ENCODE data around the gene TRIO.
"Not testable (repeated sequence)": the region's sequence is repeated elsewhere in the genome, so short reads cannot be mapped to it uniquely, and the experiment has no call there.

The TRIO gene

DNA sequence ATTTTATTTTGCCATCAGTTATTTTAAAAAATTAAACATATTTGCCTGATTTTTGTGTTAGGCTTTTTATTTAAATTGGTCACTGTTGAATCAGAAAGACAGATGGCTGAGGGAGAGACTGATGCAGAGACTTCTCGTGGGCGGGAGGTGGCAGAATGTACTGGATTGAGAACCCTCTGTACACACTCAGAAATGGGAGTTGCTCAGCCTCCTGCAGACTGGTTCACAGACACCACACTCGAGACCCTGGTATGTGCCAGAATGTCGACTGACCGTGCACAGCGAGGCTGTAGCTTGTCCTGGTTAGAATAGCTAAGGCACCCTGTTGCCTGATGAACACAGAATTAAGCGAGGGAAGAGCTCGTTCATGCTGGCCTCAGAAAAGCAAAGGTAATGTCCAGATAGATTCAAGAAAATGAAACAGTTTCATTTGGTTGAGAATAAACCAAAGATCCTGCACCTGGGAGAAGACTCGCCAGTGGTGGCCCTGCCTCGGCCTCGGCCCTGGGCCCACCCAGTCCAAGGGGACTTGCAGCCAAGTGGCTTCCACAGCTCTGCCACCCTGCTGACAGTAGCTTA lies 367.1 kb downstream of the TRIO start:
- no peak for DNase-seq (ENCODE audit: low read depth)

DNA sequence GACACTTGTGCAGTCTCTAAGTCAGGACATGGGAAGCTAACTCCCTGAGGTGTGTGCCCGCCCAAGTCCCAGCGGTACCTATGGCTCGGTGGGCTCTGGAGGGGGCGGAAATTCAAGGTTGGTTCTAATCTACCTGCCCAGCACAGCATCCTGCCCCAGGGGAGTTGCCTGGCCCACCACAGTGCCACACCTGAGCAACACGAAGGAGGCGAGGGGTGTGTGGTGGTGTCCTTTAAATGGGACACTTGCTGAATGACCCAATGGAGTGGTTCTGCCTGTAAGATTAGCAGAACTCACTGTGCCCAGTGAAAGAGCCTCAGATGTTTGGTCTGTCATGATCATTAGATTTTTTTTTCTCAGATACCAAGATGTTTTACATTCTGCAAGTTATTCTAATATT lies 367.7 kb downstream of the TRIO start:
- no peak for DNase-seq (ENCODE audit: low read depth)

DNA sequence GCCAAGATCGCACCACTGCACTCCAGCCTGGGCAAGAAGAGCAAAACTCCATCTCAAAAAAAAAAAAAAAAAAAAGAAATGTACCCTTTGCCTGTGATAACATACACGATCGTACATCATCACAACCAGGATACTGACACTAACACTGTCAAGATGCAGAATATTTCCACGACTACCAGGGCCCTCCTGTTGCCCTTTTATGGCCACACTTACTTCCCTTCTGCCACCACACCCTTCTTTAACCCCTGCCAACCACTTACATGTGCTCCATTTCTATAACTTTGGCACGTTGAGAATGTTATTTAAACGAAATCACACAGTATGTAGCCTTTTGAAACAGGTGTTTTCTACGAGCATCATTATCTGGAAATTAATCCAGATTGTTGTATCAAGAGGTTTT lies 369.4 kb downstream of the TRIO start:
- no peak for DNase-seq (ENCODE audit: low read depth)

DNA sequence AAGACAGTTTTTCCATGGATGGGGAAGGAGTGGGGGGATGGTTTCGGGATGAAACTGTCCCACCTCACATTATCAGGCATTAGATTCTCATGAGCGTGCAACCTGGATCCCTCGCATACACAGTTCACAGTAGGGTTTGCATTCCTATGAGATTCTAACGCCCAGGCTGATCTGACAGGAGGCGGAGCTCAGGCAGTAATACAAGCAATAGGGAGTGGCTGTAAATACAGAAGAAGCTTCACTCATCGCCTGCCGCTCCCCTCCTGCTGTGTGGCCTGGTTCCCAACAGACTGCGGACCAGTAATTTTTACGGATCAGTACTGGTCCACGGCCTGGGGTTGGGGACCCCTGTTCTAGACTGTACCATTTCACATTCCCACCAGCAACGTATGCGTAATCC lies 370.1 kb downstream of the TRIO start:
- no peak for DNase-seq (ENCODE audit: low read depth)

DNA sequence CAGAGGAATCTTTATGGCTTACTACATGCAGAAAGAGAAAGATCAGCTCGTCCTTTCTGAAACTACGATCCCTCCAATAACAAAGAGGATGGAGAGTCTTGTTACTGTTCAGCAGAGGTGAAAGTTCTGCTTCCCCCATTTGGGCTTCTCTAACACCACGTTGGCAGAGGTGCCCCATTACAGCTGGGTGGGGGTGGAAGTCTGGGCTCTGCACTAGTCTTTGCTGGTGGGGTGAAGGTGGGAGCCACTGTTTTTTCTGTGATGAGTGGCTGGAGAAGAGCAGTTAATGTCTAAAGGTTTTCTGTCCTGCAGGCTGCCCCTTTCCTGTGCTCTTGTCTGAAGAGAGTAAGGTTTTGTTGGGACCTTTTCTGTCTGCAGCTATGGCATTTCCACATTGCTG lies 373.8 kb downstream of the TRIO start:
- no peak for DNase-seq (ENCODE audit: low read depth)

DNA sequence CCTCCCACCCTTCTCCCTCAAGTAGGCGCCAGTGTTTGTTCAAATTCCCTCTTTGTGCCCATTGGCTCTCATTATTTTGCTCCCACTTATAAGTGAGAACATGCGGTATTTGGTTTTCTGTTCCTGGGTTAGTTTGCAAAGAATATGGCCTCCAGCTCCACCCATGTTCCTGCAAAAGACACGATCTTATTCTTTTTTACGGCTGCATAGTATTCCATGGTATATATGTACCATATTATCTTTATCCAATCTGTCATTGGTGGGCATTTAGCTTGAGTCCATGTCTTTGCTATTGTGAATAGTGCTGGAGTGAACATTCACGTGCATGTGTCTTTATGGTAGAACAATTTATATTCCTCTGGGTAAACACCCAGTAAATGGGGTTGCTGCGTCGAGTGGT lies 375.5 kb downstream of the TRIO start:
- DNase-seq (ENCODE audit: low read depth): no peak

DNA sequence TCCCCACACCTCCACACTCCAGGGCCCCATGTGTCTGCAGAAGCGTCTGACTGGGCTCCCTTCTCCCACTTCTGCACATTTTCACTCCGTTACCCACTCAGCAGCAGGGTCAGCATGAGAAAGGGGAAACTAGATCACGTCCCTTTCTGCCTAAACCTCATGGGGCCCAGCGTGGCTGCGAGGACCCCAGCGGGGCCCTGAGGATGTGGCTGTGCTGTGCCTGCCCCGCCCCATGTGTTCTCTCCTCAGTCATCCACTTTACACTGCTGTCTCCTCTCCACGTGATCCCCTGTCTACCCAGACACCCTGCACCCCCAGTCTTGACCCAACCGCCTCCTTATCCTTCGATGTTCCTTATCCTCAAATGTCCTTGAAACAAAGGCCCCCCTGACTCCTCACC lies 378.6 kb downstream of the TRIO start:
- DNase-seq (ENCODE audit: low read depth): no peak

DNA sequence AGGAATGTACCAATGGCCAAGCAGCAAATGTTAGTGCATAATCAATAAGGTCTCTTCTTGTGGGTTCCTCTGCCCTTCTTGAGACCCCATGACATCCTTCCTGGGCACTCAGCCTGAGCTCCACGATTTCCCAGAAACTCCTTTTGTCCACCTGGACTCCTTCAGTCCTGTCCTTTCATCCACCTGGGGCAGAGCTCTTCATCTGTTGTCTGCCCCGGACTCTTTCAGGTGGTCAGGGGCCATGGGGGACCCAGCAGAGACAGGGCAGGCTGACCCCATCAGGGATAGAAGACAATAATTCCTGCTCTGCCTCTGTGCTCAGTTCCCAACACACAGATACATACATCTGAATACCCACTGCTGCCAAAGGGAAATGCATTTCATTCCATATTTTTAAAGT lies 379.6 kb downstream of the TRIO start:
- no peak for DNase-seq (ENCODE audit: low read depth)

DNA sequence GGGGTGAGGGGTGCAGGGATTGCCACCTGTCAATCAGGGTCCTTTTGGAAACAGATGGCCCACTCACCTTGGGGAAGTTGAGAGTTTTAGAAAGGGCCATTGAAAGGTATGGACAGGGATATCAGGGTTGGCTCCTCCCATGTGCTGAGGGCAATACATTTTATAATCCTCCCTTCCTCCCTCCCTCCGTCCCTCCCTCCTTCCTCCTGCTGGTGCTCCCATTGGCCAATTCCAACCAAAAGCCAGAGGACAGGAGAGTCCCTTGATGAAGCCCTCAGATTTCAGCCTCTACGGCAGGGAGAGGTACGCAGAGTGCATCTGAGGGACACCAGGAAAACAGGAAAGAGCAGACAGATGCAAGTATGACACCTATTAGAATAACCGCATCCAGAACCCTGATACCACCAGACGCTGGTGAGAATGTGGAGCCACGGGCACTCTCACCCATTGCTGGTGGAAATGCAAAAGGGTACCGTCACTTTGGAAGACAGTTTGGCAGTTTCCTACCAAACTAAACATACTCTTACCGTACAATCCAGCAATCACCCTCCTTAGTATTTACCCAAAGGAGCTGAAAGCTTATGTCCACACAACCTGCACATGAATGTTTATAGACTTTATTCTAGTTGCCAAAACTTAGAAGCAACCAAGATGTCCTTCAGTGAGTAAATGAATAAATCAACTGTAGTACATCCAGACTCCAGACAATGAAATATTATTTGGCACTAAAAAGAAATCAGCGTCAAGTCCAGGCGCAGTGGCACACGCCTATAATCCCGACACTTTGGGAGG lies 380.3 kb downstream of the TRIO start:
- no peak for DNase-seq (ENCODE audit: low read depth)

DNA sequence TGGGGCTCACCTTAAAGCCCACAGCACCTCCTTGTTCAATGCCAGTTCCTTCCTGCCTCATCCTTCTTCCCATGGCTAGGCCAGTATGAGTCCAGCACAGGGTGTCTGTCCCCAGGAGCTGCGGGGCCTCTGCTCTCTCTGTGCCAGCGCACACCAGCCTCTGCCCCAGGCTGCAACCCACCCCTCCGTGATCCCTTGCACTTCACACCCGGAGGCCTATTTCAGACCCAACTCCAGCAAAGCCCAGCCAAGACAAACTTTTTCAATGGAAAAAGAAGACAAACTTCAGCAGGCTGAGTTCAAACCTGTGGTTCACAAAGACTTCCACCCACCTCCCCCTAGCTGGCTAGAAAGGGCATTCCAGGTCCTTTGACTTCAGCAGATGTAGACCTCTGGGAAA lies 382.3 kb downstream of the TRIO start:
- DNase-seq (ENCODE audit: low read depth): no peak

DNA sequence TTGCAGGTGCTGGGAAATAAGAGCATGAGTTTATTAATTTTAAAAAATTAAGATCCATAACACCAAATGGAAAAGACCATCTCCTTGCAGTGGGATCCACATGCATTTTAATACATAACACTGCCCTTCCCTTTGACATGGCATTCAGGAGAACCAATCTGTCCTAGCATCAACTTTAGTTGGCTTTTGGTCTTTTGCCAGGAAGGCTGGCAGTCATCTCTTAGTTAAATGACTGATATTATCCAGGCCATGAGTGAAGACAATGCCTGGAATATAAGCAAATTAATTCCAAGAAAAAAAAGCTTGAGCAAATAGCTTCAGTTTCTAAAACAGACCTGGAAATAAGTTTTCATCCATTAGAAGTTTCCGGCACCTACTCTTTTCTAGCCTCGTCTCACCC lies 383.4 kb downstream of the TRIO start:
- DNase-seq (ENCODE audit: low read depth): no peak

DNA sequence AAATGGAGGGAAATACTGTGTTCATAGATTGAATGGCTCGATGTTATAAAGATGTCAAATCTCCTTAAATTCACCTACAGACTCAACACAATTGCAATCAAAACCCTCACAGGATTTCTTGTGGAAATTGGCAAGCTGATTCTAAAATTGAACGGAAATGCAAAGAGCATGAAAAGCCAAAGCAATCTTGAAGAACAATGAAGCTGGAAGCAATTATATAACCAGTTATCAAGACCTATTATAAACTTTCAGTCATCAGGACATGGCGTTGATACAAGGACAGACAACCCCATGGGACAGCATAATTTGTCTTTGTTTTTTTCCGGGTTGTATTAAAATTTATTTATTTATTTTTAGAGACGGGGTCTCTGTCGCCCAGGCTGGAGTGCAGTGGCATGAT lies 385.0 kb downstream of the TRIO start:
- DNase-seq (ENCODE audit: low read depth): no peak

DNA sequence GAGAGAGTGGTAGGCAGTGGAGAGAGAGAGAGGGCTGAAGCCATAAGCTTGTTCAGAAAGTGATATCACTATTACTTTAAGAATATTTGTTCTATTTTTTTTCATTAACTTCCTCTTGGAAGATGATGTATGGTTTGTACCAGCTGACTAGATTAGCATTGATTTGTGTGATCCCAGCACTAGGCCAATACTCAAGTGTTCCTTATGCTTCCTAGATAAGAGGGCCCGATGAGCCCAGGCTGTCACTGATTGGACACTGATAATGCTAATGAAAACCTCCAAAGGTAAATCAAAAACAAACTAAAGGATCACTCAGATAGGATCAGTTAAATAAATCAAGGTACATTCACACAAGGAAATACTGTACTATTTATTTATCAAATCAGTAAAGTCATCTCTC lies 385.8 kb downstream of the TRIO start:
- DNase-seq (ENCODE audit: low read depth): no peak

DNA sequence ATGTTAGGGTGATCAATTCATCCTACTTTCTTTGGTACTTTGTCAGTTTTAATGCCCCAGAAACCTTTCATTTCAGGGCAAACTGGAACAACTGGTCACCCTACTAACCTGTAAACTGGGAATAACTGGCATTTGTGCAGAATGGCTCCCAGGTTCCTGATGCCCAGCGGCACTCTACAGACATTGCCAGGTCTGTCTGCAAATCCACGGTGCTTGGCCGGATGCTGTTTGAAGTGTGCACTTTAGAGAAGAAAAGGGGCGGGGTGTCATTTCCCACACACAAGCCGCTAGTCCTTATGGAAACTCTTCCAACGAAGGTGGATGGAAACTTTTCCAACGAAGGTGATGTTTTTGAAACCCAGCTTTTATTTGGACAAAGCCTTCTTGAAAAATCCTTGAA lies 388.5 kb downstream of the TRIO start:
- DNase-seq (ENCODE audit: low read depth): no peak

DNA sequence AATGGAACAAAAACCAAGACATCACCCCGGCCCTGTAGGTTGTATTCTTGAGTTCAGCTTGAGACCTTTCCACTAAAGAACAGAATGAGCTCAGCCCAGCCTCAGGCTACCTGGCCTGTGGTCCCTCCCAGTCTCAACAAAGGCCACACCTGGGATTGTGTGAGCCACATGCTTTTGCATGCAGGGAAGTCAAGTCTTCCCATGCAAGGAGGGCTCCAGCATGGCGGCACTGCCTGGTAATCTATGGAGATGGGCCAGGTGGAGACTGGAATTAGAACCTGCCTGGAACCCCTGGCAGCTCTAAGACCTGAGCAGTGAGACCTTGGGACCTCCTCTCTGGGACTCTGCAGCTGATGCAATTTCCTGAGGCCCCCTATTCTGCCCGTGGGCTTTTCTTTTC lies 389.0 kb downstream of the TRIO start:
- no peak for DNase-seq (ENCODE audit: low read depth)

DNA sequence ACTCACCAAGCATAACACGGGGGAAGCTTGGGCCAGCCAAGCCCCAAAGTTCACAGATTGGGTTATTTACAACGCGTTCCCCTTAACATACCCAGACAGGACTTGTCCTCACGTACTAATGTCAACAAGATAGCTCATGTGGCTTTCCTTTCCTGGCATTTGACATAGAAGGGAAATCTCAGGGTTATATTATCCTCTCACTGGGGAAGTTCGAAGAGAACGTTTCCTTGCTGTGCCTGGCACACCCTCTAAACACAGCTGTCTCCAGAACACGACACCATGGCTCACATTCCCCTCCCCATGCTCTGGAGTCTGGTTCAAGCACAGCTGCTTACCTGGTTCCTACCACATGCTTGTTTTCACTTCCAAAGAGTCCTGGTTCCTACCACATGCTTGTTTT lies 391.6 kb downstream of the TRIO start:
- DNase-seq (ENCODE audit: low read depth): no peak

DNA sequence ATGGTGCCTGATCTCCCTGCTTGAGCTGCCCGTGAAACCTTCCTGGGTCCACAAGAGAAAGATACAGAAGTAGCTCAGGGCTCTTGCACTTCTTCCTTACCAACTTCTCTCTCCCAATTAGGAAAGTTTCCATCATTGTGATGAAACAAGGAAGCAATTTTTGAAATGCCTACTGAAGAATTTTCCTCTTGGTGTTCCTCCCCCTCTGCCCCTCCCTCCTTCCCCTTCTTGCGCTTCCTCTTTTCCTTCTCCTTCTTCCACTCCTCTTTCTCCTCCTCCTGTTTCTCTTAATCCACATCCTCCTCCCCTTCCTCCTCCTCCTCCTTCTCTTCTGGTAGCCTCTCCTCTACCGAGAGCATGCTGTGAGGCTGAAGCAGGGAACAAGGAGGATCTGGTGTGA lies 402.2 kb downstream of the TRIO start:
- no peak for DNase-seq (ENCODE audit: low read depth)

DNA sequence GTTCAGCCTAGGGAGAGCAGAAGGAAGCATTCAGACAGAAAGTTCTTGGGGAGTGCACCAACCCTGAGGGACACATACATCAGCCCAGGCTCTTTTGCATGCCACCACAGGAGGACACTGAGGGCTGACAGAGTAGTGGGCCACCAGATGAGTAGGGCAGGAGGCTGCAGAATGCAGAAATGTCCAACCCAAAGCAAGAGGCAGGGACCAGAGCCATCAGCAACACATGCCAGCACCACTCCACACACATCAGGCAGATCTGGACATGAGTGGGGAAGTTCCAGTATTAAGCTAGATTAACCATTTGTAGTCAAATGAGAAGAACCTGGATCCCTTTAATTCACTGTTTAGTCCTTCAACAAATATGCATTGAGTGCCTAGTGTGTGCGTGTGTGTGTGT lies 402.7 kb downstream of the TRIO start:
- no peak for DNase-seq (ENCODE audit: low read depth)

DNA sequence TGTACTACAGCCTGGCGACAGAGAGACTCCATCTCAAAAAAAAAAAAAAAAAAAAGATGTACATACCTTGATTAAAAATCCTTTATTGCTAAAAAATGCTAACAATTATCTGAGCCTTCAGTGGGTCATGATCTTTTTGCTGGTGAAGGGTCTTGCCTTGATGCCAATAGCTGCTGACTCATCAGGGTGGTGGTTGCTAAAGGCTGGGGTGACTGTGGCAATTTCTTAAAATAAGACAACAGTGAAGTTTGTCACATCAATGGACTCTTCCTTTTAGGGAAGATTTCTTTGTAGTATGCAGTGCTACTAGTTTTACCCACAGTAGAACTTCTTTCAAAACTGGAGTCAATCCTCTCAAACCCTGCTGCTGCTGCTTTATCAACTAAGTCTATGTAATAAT lies 404.5 kb downstream of the TRIO start:
- DNase-seq (ENCODE audit: low read depth): no peak

DNA sequence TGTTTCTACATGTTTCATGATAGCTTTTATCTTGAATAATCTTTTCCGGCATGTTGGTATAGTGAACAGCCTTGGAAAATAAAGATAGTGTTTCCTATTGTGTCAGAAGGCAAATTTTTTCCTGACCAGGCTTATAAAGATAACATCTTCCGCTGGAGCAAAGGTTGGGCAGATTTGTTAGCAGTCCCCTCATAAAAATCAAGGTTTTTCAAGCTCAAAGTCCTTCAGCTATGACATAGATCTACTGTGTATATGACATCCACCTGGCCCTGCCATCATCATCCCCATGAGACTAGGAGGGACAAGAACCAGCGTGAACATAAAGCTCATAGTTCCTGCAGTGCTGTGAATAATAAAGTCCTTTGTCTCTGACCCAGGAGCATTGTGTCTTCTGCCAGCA lies 408.1 kb downstream of the TRIO start:
- no peak for DNase-seq (ENCODE audit: low read depth)

DNA sequence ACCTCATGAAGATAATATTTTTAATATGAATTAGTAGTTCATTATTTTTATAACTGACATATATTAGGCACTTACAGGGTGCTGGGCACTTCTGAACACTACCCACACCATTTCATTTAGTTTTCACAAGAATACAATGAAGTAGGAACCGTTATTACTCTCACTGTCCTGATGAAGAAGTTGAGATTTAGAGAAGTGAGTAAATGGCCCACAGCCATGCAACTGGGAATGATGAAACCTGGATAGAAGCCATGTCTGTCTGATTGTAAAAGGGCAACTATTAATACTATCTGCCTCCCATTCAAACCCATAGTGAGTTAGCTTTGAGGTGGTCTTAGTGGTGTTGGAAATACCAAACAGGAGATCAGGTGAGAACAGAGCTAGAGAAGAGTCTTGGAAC lies 408.9 kb downstream of the TRIO start:
- no peak for DNase-seq (ENCODE audit: low read depth)

DNA sequence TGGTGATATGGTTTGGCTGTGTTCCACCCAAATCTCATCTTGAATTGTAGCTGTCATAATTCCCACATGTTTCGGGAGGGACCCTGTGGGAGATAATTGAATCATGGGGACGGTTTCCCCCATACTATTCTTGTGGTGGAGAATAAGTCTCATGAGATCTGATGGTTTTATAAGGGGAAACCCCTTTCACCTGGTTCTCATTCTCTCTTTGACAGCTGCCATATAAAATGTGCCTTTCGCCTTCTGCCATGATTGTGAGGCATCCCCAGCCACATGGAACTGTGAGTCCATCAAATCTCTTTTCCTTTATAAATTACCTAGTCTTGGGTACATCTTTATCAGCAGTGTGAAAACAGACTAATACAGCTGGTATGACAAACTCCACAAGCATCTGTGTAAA lies 411.1 kb downstream of the TRIO start:
- DNase-seq (ENCODE audit: low read depth): not testable (repeated sequence)

DNA sequence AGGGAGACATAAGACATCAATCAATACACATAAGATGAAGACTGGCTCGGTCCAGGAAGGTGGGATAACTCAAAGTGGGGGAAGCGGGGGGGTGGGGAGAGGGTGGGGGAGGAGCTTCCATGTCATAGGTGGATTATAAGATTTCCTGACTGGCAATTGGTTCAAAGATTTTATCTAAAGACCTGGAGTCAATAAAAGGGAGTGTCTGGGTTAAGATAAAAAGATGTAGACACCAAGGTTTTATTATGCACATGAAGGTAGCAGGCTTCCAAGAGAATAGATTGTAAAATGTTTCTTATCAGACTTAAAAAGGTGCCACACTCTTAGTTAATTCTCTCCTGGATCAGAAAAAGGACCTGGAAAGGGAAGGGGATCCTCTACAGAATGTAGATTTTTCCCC lies 412.9 kb downstream of the TRIO start:
- DNase-seq (ENCODE audit: low read depth): no peak

DNA sequence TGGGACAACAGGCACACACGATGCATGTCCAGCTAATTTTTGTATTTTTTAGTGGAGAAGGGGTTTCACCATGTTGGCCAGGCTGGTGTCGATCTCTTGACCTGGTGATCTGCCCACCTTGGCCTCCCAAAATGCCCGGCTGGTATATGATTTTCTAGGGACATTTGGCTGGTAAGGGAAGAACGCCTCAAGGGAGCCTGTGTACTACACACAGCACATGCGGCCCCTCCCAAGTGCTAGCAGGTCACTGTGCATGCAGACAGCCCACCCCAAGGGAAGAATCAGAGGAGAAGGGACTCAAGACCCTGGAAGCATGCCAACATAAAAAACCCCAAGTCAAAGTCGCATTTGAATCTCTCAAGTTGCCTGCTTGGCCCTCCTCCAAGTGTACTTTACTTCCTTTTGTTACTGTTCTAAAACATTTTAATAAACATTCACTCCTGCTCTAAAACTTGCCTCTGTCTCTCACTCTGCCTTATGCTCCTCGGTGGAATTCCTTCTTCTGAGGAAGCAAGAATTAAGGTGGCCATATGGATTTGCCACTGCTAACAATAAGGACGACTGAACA lies 414.1 kb downstream of the TRIO start:
- no peak for DNase-seq (ENCODE audit: low read depth)
